Stimulated activated CD8-positive, alpha-beta memory T cell treated with anti-CD3 and anti-CD28 coated beads, Interleukin-4, amount 100 ng/mL, for 24 hours (primary cell): ENCODE results near the gene PLCB4.

ENCODE experiments used
- DNase-seq: peaks from one replicate; pipeline ENCODE4 v3.0.0-alpha.2; 2020; ENCODE audit warnings: low read depth

Gene PLCB4

DNA sequence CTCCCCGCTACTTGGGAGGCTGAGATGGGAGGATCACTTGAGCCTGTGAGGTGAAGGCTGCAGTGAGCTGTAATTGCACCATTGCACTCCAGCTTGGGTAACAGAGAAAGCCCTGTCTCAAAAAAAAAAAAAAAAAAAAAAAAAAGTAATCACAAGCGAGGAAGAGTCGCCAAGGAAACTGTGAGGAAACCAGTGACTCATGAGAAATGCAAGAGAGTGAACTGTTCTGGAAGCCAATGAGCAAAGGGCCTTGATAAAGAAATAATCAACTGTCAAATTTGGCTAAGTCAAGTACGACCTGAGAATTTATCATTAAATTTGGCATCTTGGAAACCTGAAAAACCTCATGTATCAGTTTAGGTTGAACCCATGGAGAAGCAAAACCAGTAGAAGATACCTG is 429.4 kb downstream of the PLCB4 start:
- DNase-seq, result no peak

DNA sequence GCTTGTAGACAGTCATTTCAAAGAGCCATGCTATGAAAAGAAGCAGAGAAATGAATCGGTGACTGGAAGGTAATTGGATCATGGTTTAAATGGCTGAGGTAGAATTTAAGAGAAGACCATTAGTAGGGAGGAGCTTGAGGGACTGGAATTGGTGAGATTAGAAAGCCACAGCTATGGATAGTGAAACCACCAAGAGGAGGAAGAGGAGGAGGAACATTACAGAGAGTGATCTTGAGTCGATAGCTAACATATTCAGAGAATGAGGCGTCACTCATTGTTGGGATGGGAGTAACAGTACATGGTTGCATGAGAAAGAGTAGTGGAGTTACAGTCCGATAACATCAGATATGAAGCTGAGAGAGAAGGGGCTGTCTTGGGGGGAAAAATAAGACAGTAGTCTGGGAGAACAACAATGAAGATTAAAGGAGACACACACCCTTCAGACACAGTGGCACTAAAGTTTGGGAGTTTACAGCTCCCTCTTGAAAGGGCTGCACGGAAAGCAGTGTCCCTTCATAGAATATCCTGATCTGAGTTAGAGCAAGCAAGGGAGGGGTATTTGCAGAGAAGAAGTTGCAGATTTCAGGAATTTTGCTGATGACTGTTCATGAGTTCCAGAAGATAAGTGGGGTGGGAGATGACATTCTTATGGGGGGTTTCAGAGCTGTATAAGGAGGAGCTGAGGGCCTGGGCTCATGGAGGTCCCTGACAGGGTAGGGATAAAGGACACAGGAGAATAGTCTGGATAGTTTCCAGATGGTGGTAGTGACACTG is 430.4 kb downstream of the PLCB4 start:
- no peak for DNase-seq

DNA sequence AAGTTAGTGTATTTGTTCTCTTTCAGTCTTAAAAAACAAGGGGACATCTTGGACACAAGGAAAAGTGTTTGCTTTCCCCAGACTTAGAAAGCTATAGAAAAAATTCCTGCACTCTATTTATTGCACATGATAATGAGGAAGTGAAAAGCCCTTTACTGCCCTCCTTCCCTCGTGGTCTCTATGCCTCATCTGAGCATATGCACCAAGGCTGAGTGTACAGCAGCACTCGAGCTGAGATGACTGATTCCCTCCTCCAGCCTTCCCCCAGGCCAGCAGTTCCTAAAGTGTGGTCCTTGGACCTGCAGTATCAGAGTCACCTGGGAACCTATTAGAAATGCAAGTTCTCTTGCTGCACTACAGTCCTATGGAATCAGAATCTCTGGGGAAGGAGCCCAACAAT is 431.2 kb downstream of the PLCB4 start:
- DNase-seq, result no peak

DNA sequence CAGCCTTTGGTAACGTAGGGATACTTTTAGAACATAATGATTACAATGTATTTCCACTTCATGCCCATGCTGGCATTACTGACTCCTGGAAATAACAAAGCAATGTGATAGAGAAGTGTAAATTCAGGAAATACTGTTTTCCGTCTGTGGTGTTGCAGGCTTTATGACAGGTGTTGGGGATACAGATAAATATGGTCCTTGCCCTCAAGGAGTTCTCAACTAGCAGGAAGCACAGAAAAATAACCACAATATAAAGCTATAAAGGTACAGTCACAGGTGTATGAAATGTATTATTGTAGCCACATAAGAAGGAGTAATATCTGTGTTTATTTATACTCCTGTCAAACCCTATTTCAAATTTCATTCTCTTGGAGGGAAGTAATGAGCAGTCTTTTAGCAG is 432.6 kb downstream of the PLCB4 start:
- DNase-seq, result no peak

DNA sequence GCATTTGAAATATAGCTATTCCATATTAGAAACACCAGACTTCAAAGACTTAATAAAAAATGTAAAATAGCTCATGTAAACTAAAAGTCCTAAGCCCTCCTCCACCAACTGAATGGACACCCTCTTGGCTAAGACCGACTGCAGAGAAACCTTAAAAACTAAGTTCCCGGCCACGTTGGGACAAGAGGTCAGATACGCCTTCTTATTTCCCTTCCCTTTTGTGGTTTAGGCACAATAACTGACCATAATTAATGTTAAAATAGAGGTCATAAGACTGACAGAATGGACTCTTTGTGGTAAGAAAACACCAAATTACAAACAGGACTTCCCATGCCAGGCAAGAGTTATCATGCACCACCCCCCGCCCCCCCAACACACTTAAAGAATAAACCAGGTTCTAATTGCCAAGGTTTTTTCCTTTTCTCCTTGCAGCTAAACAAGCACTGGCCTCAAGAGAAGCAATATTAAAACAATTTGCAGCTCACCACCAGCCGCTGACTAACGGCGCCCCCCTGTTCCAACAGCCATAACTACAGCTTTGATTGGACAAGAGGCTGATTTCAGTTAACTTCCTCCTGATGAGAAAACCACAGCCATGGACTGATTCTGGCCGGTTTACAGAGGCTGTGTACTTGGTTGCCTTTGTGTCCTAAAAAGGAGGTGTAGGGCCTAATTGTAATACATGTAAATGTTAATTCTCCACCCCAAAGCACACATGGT is 434.8 kb downstream of the PLCB4 start:
- DNase-seq, result no peak

DNA sequence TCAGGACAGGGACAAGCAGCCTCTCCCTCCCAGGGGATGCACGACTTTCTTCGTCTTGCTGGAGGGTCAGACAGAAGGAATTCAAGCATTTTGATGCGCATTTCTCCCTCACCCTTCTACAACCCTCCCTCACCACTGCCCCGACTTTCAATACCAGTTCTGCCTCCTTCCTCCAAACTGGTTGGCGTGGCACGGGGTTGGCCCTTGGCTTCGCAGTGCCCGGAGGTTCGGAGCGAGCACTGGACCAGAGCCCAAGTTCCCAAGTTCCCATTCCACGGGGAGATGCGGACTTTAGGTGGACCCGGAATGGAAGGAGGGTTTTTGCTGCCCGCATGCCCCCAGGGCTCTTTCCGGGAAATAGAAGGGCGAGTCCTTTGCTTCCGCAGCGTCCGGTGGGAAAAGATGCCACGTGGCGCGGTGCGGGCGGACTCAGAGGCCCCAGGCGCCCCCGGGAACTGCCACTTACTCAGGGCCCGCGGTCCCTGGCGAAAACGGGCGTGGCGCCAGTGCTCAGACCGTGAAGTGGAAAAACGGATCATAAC is 437.5 kb downstream of the PLCB4 start:
- DNase-seq, result no peak

DNA sequence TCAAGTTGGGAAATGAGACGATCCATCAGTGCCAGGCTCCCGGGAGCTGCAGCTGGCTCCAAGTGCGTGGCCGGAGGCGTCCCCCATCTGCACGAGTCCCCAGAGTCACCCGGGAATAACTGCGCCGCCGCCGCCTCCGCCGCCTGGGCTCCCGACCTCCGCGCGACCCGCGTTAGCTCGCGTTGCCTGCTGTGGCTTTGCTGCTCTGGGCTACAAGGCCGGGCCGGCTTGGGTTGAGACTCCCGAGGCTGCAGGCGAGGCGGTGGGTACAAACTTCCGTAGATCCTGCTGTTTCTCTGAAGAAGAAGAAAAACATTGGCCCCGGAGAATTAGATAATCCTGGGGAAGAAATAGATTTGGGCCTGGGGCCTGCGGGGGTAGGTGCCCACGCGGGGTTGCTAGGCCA is 438.1 kb downstream of the PLCB4 start:
- DNase-seq, result no peak

DNA sequence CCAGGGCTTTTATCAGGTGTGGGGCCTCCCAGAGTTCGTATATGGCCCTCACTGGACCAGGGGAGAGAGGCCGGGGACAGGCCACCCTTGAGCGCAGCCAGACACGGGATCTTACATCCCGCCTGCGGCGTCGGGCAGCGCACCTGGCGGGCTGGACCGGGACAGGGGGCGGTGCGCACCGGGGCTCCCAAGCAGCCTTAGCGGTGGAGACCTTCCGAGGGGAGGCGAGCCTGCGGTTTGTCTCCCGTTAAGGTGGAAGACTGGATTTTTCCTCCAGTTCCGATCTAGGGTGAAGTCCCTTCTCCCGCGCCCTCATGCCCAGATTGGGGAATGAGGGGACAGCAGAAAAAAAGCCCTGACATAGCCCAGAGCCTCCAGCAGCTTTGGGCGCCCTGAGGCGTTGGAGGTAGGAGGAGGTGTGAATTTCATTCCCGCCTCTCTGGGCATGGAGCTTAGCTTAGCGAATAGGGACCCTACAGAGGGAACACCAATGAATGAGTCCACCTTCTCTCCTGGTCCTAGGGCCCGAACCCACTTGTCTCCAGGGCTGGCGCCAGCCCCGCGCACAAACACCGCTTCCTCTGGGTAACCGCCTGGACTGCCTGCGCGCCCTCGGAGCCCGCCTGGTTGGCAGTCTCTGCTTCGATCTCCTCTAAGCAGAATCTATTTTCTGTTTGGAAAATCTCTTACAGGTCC is 438.8 kb downstream of the PLCB4 start:
- no peak for DNase-seq

DNA sequence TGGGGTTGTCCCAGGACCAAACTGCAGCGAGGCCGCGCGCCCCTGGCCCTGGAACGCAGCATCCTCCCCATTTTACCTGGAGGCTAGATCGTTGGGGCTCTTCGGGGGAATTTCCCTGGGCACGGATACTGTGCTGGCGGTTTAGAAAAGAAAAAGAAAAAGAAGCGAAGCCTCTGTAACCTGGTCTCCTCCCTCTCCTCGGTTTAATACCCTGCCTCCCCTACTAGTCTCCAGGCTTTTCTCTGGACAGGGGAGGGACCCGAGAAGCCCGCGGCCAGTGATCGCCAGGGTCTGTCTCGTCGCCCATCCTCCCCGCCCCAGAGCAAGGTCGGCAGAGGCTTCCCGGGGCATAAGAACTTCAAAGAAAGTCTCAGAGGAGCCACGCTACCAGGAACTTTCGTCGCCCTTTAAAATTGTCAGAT is 439.4 kb downstream of the PLCB4 start:
- DNase-seq, result no peak

DNA sequence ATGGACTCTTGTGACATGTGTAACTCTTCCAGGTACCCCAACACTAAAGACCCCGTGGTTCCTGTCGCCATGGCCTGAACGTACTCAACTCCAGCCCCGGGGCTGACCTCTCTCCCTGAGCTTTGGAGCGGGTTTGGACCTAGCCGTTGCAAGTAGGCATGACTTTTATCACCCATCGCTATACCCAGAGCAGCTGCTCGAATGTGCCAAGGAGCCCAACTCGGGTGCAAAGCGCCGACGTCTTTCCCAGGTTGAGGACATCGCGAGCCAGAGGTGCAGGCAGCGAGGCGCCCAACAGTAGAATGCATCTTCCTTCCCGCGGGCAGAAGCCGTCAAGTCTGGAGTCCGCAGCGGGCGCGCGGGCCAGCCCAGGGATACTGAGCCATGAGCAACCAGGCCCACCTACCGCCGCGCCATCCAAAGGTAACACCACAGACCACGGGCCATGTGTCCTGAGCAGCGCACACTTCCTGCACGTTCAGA is 439.9 kb downstream of the PLCB4 start:
- DNase-seq, result no peak

DNA sequence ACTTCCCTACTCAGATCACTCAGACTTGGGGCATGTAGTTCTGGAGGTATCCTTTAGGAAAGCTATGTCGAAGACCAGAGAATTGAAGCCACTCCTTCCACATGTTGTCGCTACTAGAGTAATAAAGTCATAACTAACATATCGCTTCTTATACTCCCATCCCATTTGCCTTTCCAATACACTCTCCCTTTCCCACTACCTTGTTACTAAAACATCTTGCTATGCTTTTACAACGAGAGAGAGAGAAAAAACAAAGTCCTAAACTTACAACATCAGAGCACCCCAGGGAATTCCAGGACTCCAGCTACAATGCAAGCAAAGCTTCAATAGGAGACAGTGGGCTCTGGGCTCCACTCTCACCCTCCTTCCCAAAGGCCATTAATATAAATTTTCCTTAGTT is 440.4 kb downstream of the PLCB4 start:
- DNase-seq, result no peak

DNA sequence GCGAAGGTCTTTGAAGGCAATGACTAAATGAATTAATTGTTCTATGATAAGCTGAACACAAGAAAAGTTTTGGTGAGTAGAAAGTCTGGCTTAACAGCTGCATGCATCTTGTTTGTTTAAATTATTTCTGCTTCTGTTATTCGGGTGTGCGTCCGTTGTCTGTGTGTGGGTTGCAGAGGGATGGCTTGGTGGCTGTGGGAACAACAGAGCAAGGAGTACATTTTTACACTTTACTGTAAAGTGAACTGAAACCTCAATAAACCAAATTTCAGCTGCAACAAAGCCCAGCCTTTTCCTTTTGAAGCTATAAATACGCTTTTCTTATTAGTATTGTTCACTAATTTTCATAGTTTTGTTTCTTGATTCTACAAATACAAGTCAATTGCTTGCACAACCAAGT is 442.0 kb downstream of the PLCB4 start:
- no peak for DNase-seq

DNA sequence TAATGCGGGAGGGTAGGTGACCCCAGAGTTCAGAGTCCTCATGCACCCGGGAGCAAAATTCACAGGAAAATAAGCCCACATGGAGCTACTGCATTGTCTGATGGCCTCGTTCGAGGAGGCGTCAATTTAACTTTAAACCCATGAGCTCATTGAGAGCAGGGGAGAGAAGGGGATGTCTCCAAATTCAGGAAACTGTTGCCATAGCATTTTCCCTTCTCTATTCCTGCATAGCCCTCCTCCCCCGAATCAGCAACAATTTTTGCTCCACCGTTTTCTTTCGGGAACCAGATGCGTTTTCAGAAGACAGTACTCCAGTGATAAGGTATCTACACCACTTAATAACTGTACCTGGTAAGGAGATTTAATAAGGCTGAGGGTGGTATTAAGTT is 445.2 kb downstream of the PLCB4 start:
- DNase-seq, result no peak

DNA sequence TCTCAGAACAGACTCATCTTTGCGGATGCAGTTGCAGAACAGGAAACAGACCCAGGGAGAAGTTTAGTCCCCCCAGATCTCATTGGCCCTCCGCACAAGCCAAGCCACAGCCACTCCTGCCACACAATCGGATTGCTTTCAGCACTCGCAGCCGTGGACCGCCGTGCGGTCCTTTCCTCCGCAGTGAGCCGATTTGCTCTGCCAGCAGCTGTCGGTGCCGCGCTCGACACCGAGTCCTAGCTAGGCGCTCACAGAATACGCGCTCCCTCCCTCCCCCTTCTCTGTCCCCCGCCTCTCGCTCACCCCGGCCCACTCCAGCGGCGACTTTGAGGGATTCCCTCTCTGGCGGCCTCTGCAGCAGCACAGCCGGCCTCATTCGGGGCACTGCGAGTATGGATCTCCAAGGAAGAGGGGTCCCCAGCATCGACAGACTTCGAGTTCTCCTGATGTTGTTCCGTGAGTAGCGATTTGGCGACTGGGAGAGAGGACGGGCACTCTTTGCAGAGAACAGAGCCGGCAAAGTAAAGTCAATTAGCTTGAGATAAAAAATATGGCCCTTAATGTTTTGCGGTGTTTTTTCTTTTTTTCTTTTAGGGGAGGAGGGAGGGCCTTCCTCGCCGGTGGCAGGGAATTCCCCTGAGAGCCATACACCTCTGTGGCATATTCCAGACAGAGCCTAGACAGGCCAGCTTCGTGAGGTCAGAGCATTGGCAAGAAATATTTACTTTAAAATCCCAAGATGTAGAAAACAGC is 445.8 kb downstream of the PLCB4 start, which contains the start of gene LAMP5:
TSS of gene LAMP5 (plus strand) at position 130 of the 753 bp plus-strand sequence. CDS start at position 393, 263 bp downstream.
- DNase-seq, result no peak

DNA sequence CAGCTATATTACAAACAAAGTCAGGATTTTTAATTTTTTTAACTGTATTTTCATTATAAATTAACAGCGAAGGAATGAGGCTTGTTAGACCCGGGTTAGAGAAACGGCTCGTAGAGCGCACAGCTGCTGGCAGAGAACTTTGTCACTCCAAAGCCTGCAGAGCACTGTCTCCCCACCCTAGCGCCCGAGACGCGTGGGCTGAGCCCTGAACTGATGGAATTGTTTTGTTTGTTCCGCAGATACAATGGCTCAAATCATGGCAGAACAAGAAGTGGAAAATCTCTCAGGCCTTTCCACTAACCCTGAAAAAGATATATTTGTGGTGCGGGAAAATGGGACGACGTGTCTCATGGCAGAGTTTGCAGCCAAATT is 446.3 kb downstream of the PLCB4 start:
- DNase-seq, result no peak

DNA sequence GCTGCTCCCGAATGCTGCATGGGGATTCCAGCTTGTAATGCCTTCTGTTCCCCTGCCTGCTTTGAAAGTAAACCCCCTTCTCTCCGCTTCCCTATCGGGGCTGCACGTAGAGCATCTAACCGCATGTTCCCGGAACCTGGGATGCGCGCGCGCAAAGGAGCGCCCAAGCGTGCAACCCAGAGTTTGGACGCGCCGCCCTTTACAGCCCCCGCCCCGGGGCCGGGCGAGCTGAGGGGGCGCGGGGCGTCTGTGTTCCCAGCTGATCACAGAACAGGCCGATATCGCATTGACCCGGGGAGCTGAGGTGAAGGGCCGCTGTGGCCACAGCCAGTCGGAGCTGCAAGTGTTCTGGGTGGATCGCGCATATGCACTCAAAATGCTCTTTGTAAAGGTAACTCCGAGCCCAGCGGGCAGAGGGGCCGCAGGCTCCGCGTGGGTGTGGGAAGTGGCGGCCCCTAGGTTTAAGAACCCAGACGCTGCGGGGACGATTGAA is 446.9 kb downstream of the PLCB4 start:
- DNase-seq, result no peak

DNA sequence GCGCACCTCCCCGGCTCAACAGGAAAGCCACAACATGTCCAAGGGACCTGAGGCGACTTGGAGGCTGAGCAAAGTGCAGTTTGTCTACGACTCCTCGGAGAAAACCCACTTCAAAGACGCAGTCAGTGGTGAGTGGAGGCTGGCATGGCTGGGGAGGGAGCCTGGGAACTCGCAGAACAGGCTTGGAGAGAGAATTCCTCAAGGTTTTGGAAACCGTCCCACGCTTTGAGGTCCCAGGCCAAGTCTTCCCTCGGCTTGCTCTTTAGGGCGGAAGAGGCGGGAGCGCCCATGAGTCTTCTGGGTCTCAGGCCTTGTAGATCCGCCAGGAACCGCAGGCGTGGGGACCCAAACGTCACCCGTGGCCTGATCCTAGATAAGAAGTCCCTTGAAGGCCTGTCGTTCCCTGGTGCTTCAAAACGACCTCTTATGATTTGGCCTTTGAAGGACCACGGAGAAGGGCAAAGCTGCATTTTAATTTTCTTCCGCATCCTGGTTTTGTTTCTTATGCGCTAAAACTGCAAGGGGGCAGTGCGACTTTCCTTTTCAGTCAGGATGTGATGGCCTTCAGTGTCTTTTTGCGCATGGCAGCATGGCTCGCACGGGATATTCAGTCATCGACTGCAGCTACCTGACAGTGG is 447.5 kb downstream of the PLCB4 start:
- DNase-seq, result no peak

DNA sequence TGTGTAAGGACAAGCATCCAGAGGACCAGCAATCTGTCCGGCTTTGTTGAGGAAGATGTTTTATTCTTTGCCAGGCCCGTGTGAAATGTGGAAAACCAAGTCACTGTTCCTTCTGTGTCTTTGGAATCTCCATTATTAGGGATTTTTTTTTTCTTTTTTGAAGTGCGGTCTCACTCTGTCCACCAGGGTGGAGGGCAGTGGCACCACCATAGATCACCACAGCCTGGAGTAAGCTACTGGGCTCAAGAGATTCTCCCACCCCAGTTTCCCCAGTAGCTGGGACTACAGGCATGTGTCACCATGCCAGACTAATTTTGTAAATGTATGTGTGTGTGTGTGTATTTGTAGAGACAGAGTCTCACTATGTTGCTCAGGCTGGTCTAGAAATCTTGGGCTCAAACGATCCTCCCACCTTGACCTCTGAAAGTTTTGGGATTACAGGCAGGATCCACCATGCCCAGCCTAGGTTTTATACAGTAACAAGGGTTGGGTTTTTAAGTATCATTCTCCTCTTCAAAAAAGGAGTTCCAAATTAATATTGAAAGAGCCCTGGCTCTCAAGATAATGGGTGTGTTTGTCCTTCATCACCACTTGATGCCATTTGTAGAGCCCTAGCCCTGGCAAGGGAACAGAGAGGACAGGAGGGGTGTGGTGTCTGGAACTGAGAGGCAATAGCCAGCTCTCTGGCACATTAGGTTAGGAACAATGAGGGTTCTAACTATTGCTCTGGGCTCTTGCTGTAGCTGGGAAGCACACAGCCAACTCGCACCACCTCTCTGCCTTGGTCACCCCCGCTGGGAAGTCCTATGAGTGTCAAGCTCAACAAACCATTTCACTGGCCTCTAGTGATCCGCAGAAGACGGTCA is 448.6 kb downstream of the PLCB4 start:
- DNase-seq, result no peak

DNA sequence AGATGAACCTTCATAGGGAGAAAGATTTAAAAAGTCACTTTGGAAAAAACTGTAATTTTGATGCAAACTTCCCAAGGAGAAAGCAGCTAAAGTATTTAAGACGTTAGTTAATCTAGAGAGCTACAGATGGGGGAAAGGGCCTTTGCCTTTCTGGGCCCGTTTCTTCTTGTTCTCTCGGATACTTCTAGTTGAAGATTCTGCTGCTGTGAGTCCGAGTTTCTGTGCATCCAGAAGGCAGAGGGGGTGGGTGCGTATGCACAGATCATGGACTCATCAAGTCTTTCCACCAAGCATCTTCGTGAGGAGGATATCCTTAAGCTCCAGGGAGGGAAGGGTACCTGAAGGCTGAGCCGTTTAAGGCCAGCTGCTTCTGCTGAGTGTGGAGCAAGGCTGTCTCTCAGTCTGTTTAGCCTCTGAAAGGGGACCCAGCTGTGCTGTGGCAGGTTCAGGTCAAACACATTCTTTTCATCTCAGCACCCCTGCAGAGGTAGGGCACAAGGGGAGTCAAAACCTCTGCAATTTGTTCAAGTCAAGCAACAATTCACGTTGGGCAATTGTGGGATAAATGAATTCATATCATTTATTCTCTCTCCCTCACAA is 449.8 kb downstream of the PLCB4 start:
- no peak for DNase-seq

DNA sequence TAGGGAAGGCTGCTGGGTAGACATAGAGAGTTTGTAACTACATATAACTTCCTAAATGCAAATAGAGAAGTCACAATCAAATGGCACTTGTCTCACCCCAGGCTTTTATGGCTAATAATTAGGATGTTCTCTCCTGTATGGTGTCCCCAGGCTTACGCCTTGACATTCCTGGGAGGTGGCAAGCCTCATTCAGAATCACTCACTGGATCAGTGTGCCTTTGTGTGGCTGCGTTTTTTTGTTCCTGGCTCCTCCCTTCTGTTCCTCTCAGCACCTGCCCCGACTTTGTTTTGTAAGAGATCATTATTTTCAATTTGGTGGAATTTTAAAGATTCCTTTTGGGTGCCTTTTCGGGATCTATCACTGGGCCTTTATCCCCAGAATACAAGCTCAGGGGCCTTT is 451.2 kb downstream of the PLCB4 start:
- DNase-seq, result no peak
